HG03469 (cell line): ENCODE measurements around the gene CBX6.
A peak's percentile ranks its signal among the peaks of the same experiment; 100 is the strongest.
"Not testable (repeated sequence)": the region's sequence is repeated elsewhere in the genome, so short reads cannot be mapped to it uniquely, and the experiment has no call there.

Experiments
- ATAC-seq: cut with Tn5 transposase; IDR thresholded peaks from one replicate; pipeline ENCODE4 v1.9.1; 2021; ENCODE audit warnings: mild to moderate bottlenecking, moderate library complexity, moderate number of reproducible peaks; ENCODE audit not compliant: unreplicated experiment

CBX6 gene

DNA sequence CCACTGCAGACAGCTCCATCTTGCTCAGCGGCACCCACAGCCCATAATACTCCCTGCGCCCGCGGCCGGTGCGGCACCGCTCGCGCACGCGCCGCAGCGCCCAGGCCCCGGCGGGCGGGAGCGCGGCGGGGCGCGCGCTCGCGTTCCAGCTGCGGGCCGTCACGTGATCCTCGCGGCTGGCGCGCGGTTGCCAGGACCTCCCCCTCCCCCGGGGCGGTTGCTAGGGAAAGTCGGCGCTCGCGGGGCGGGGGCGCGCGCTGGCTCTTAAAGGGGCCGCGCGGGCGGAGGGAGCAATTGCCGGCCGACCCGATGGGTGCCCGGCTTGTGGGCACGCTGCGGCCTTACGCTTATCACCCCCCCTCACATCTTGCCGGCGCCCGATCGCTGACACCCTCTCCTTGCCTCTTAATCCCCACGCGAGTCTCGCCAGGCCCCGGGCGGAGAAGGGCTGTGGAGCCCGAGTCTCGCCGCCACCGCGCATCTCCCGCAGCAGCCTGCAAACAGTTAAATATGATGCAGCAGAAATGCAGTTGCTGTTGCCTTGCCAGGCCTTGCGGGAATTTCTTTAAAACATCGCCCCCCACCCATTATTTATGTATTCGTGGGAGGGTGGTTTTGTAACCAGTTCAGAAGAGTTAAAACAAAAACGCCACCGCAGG lies at the start of gene CBX6:
Gene CBX6, minus strand, starts transcription at position 45 of the 659 bp plus-strand sequence. Its CDS starts 26 bp downstream, at position 19.
- peak; percentile 45 for ATAC-seq

DNA sequence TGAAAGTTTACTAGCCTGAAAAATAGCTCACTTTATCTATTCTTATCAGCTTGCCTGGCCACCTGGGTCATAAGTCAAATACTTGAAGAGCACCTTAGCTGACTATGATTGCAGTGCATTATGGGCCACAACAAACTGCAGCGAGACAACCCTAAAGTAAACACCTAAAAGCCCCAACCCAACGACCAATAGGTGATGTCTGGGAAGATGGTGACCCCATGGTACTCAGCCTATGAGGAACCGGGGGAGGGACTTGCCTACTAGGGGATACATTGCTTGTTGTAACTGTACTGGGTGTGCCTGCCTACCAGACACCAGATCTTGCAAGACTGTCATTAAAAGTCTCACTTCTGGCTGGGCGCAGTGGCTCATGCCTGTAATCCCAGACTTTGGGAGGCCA lies 49.8 kb upstream of the CBX6 start:
- no peak for ATAC-seq

DNA sequence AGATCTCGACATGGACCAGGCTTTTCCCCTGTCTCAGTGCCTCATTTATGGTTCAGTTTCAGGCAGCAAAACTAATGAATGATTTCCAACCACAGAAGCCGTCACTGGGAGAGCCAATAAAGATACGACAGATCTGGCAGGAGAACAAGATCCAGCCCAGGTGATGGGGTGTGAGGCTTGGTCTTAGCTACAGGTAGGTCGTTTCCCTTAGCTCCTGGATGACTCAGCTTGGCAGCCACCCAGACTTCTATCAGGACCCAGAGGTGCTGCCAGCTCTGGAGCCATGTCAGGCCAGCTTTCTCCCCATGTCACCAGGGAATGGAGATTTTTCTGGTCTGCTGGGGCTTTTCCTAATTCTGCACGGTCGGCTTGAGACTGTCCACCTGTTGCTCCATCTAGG lies 49.1 kb upstream of the CBX6 start:
- no peak for ATAC-seq

DNA sequence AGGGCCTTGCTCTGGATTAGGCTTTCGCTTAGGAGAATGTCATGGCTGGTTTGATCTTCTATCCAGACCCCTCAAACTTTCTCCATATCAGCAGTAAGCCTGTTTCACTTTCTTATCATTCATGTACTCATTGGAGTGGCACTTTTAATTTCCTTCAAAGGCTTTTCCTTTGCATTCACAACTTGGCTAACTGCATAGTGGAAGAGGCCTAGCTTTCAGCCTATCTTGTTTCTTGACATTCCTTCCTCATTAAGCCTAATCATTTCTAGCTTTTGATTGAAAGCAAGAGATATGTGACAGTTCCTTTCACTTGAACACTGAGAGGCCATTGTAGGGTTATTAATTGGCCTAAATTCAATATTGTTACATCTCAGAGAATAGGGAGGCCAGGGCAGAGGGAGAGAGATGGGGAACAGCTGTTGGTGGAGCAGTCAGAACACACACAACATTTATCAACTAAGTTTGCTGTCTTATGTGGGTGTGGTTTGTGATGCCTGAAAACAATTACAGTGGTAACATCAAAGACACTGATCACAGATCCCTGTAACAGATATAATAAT lies 47.7 kb upstream of the CBX6 start:
- no peak for ATAC-seq

DNA sequence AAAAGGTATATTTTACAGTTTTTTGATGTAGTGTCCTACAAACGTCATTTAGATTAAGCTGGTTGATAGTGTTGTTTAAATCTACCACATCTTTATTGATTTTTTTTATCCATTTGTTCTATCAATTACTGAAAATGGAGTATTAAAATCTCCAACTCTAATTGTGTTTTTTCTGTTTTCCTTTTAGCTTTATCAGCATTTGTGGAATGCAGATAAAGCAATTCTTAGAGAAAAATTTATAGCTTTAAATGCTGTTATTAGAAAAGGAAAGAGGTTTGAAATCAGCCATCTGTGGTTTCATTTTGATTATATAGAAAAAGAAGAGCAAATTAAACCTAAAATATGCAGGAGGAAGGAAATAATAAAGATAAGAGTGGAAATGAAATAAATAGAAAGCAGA lies 39.4 kb upstream of the CBX6 start:
- no peak for ATAC-seq

DNA sequence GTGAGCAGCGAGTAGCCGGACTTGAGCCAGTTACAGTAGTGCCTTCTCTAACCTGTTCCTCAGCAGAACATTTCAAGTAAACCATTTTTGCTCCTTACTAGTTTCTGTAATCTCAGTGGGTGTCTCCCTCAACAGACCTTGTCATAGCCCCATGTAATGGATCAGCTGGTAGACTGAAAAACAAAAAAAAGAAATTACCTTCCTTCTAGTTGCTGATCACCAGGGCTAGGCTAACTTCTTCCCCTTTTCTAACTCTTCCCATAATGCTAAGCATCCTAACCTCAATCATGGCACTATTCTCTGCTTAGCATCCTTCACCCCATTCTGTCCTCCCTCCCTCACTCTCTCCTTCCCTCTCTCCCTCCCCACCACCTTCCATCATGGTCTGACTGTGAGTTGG lies 35.8 kb upstream of the CBX6 start:
- no peak for ATAC-seq

DNA sequence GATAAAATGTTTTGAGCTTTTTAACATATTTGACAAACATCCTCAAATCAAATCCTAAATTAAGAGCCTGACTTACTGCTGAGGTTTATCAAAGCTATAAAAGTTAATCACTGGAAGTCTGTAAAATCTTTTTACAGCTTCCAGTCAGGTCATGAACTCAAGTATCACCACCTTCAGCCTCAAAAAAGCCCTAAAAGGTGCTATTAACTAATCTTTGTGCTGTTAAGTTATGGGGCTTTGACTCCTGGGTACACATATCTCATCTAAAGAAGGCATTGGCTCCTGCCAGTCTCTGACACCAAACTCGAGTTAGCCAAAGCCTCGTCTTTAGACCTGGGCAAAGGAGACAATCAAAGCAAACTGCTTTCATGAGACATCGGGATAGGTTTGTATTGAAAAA lies 34.0 kb upstream of the CBX6 start:
- no peak for ATAC-seq

DNA sequence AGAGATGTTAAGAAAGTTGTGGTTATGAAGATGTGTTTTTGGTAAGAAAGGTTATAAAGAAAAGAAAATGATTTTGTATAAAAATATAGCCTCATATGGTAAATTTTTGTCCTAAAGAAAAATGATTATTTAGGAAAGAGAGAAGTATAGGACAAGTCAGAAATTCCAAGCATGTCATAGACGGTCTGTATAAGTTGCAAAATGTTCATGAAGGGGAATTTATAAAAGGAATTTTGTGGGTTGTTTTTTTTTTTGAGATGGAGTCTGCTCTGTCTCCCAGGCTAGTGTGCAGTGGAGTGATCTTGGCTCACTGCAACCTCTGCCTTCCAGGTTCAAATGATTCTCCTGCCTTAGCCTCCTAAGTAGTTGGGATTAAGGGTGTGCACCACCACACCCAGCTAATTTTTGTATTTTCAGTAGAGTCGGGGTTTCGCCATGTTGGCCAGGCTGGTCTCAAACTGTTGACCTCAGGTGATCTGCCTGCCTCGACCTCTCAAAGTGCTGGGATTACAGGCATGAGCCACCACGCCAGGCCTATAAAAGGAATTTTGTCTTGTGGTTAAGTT lies 32.1 kb upstream of the CBX6 start:
- not testable (repeated sequence) for ATAC-seq

DNA sequence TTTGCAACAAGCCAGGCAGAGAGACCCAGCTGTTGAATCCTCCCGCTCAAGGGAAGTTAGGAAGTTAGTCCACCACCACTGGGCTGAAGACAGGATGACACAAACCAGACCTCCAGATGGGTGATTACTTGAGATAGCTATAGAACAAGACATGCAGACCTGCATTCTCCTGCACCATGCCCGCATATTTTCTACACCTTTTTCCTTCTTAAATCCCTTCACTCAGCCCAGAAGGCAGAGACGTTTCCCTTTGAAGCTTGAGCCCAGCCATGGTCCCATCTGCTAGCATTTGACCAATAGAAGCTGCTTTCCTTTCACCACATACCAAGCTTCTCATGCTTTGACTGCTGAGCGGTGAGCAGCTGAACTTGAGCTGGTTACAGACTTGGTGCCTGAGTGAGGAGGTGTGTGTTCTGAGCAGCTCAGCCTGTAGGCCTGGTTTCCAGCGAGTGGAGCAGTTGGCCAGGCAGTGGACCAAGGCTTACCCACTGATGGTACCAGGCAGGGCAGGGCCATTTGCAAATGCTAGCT lies 29.2 kb upstream of the CBX6 start:
- no peak for ATAC-seq

DNA sequence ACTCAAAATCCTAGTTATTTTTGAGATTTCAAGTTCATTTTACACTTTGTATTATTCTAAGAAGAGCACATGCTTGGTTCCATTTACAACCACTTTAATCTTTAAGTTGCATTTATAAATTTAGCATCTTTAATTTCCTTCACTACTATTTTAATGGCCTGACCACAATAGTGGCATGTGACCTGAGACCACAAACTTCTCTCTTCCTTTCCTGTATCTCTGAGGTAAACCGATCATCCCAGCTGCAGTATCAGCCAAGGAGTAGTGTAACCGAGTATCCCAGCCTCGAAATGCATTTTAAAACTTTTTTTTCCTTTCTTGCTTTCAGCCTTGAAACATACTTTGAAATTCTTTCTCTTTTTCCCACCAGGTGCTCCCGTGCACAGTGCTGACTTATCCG lies 28.7 kb upstream of the CBX6 start:
- ATAC-seq = no peak

DNA sequence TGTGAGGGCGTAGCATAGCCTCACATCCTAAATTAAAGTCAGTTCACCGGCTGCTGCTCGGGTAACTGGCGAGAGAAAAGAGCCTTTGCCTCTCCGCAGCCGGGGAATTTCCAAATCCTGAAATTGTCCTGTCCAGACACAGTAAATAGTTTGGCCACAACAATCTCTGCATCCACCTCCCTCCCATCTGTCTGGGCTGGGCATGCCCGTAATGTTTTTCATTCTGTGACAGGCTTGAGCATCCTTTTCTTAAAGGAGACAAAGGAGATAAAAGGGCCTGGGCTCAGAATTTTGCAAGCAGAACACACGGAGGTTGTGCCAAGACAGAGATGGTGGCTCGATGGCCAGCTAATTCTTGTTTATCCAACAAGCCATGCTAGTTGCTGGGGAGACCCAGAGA lies 19.2 kb upstream of the CBX6 start:
- no peak for ATAC-seq

DNA sequence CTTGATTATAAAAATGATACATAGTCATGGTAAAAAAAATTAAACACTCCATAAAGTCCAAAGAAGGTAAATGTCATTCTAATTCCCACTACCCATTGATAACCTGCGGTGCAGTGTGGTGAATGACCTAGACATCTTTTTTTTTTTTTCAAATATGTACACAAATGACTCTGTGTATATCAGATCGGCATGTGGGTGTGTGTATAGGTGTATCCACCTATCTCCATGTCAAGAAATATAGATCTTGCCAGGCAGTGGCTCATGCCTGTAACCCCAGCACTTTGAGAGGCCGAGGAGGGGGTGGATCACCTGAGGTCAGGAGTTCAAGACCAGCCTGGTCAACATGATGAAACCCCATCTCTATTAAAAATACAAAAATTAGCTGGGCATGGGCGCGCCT lies 18.4 kb upstream of the CBX6 start:
- no peak for ATAC-seq

DNA sequence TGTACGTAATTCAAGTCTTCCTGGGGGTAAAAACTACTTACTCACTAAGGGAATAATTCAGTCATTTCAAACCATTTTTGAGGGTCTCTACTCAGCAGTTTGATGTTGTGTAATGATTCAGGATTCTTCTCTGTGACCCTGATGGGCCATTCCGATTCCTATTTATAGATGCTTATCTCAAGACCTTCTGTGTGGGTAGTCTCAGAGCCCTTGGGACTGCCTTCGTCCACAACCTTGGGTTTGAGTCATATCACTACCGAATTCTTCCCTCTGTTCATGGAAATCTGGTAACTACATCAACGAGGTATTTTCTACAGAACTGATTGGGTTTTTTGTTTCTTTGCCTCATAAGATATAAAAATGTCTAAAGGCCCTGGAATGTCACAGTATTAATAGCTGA lies 14.3 kb upstream of the CBX6 start:
- ATAC-seq = no peak

DNA sequence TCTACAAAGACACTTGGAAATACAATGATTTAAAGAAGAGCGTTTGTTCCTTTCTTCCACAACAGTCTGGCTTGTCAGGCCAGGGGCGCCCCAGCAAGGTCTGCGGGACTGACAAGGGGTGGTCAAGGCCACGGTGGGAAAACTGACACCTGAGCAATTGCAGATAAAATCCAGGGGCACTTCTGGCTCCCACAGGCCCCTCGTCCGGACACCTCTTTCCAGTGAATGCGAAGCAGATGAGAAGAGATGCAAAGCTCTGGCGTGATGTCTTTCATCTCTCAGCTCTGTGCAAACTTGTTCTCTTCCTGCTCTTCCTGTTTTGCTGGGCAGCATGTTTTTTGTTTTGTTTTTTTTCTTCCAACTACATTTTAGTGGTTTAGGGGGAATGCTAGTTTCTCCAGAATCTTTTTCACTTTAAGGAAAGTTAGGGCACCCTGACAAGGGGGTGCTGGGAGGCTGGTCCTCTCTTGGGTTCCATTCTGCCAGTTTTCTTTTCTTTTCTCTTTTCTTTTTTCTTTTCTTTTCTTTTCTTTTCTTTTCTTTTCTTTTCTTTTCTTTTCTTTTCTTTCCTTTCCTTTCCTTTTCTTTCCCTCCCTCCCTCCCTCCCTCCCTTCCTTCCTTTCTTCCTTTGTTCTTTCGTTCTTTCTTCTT lies 11.1 kb upstream of the CBX6 start:
- no peak for ATAC-seq

DNA sequence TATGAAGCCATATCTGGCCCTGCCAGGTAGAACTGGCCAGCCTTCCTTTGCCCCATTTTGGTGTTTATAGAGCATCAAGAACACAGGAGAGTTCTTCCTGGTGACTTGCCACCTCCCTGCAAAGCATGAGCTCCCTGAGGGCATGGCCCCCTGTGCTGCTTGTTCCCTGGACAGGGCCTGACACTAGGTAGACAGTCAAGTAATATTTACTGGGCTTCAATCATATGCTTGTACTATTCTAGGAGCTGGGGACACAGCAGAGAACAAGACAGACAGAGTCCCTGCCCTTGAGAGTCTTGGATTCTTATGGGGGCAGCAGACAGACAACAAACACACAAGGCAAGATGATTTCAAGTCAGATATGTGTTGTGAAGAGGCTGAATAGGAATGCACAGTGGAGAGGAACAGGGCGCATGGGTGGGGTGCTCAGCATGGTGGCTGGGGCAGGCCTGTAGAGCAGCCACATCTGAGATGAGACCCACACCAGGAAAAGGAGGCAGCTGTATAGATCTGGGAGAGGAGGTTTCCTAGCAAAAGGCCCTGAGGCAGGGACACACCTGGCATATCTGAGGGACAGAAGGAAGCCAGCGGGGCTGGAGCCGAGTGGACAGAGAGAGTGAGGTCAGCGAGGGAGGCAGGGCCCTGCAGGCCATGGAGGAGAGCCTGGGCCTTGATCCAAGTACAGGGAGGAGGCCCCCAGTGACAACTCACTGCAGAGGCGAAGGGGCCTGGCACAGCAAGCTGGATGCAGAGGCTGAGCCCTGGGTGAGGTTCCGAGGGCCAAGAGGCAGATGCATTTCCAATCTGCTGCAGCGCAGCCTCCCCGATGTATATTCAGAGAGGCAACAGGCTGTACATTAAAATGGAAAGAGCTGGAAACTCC lies 10.2 kb upstream of the CBX6 start:
- no peak for ATAC-seq

DNA sequence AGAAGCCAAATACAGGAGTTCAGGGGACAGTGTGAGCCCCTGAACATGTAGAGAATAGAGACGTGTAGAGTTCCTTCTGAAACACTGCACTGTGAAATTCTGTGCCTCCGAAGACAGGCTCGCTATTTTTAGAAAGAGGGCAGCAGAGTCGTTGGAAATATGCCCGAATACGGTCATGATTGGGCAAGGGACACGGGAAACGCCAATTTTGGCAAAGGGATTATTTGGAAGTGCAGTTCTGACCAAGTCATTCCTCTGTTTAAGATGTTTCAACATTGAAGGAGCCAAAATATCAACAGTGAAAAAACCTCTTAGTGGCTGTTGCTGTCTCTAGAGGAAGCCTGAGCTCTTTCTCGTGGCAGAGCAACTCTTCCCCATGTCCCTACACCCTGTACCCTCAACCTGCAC lies 9.5 kb upstream of the CBX6 start:
- no peak for ATAC-seq

DNA sequence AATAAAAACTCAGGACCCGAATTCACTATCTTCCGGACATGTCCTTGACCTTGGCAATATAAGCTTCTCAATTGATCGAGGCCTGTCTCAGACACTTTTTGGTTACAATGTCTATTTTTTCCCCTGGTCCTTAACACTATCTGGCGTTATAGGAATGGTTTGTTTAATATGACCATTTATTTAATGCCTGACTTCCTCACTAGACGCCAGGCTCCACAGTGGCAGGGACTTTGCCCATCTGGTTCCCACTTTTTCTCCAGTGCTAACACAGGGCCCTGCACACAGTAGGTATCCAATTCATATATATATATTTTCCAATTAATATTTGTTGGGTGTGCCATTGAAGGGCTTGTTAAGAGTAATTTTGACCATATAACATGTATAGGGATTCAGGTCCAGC lies 7.9 kb upstream of the CBX6 start:
- ATAC-seq = no peak

DNA sequence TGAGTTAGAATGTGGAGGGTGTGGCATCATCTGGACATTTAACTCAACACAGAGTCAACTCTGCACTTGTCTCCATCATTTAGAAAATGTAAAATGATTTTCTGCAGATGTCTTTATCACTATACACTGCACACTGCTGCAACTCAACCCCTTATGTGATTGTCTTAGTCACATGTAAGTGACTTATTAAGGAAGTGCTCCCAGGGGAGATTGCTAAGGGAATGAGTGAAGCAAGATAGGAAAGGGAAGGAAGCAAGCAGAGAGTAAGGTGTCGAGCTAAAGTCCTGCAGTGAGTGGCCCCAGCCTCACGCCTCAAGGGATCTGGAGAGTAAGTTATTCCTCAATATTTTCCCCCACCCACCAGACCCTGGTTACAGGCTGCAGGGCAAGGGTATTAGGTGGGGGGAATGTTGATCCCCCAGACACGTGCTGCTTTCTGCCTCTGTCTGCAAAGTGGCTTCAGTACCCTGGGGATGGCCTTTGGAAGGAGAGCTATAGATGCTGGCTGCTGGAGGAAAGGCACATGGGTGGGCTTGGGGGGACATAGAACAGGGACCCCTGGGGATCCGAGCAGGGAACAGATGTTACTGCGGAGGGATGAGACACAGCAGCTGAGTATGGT lies 7.2 kb upstream of the CBX6 start:
- no peak for ATAC-seq

DNA sequence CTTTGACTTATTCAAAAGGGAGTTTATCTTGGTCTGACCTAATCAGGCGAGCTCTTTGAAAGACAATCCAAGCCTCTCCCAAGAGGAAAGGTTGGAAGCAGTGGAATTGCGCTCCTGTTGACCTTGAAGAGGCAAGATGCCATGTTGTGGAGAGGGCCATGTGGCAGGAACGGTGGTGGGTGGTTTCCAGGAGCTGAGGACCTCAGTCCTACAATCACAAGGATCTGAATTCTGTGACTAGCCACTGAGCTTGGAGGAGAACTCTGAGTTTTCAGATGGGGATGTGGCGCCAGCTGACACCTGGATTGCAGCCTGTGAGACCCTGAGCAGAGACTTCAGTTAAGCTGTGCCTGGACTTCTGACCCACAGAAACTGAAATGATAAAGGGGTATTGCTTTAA lies 6.0 kb upstream of the CBX6 start:
- no peak for ATAC-seq

DNA sequence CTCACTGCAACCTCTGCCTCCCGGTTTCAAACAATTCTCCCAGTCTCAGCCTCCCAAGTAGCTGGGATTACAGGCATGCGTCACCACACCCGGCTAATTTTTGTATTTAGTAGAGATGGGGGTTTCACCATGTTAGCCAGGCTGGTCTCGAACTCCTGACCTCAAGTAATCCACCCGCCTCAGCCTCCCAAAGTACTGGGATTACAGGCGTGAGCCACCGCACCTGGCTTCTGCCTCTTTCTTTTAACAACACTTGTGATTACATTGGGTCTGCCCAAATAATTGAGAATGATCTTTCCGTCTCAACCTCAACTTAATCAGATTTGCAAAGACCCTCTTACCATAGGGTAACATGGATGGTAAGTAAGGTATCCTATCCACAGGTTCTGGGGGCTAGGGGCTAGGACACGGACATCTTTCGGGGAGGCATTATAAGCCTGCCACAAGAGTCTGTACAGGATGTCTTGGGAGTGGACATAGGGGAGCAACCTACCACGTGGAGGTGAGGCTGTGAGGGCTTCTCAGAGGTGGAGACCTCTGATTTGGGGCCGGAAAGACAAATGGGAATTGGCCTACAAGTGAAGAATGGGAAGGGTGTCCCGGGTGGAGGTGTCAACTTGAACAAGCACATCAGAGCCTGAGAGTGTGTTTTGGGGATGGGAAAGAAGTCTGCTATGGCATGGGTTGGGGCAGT lies 2.7 kb upstream of the CBX6 start:
- no peak for ATAC-seq
